ENCODE measurements around the gene PCDHGC3.

PCDHGC3 gene

DNA sequence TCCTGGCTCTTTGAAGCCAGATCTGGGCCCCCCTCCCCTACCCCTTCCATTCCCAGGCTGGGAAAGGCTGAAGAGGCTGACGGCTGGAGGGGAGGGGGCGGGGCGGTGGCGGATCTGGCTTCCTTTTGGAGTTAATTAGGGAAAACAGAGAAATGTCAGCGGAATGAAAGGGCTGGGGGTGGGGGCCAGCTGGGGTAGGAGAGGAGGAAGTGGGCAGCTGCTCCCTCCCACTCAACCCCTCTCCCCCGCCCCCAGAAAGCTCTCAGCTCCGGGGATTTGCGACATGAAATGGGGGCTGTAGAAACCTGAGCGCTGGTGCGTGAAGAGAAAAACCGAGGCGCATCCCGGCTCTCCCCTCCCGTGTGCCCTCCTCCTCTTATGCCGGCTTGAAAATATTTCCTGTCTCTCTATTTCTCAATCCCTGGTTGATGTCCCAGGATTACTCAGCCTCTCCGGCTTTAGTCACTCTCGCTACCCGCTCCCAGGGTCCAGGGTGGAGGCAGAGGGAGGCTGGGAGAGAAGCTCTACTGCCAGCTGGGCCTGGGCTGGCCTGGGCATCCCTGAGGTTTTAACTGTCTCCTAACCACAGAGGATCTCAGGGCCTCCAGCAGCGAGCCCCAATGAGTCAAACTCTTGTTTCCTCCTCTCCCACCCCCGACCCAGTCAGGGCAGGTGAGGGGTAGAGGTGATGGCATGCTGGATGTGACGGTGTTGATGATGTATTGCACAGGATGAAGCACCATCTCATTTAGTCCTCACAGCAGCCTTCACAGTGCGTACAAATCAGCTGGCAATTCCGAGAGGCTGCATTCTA, 33.2 kb downstream of the PCDHGC3 start:
- no peak for DNase-seq

DNA sequence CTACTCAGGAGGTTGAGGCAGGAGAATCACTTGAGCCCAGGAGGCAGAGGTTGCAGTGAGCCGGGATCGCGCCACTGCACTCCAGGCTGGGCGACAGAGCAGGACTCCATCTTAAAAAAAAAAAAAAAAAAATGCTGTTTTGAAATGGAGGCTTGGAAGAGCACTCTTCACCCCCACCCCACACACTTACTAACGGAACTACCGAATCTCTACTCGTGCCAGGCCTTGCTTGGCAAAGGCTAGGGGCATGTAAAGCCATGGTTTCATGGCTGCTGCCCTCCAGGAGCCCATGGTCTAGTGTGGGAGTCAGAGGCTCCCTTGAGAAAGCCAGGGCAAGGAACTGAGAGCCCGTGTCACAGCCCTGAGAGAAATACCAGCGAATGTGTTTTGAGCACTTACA, 34.4 kb downstream of the PCDHGC3 start:
- DNase-seq: no peak

DNA sequence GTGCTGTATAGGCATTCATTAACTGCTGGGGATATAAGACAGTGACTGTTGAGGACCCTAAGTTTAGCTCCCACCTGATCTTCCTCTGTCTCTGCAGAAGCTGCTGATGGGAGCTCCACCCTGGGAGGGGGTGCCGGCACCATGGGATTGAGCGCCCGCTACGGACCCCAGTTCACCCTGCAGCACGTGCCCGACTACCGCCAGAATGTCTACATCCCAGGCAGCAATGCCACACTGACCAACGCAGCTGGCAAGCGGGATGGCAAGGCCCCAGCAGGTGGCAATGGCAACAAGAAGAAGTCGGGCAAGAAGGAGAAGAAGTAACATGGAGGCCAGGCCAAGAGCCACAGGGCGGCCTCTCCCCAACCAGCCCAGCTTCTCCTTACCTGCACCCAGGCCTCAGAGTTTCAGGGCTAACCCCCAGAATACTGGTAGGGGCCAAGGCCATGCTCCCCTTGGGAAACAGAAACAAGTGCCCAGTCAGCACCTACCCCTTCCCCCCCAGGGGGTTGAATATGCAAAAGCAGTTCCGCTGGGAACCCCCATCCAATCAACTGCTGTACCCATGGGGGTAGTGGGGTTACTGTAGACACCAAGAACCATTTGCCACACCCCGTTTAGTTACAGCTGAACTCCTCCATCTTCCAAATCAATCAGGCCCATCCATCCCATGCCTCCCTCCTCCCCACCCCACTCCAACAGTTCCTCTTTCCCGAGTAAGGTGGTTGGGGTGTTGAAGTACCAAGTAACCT, 35.3 kb downstream of the PCDHGC3 start:
- no peak for DNase-seq

DNA sequence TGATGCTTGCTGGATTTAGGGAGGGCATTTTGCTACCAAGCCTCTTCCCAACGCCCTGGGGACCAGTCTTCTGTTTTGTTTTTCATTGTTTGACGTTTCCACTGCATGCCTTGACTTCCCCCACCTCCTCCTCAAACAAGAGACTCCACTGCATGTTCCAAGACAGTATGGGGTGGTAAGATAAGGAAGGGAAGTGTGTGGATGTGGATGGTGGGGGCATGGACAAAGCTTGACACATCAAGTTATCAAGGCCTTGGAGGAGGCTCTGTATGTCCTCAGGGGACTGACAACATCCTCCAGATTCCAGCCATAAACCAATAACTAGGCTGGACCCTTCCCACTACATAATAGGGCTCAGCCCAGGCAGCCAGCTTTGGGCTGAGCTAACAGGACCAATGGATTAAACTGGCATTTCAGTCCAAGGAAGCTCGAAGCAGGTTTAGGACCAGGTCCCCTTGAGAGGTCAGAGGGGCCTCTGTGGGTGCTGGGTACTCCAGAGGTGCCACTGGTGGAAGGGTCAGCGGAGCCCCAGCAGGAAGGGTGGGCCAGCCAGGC, 36.1 kb downstream of the PCDHGC3 start:
- DNase-seq: no peak

DNA sequence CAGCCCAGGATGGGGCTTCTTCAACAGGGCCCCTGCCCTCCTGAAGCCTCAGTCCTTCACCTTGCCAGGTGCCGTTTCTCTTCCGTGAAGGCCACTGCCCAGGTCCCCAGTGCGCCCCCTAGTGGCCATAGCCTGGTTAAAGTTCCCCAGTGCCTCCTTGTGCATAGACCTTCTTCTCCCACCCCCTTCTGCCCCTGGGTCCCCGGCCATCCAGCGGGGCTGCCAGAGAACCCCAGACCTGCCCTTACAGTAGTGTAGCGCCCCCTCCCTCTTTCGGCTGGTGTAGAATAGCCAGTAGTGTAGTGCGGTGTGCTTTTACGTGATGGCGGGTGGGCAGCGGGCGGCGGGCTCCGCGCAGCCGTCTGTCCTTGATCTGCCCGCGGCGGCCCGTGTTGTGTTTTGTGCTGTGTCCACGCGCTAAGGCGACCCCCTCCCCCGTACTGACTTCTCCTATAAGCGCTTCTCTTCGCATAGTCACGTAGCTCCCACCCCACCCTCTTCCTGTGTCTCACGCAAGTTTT, 36.7 kb downstream of the PCDHGC3 start:
- DNase-seq: peak; percentile 18

DNA sequence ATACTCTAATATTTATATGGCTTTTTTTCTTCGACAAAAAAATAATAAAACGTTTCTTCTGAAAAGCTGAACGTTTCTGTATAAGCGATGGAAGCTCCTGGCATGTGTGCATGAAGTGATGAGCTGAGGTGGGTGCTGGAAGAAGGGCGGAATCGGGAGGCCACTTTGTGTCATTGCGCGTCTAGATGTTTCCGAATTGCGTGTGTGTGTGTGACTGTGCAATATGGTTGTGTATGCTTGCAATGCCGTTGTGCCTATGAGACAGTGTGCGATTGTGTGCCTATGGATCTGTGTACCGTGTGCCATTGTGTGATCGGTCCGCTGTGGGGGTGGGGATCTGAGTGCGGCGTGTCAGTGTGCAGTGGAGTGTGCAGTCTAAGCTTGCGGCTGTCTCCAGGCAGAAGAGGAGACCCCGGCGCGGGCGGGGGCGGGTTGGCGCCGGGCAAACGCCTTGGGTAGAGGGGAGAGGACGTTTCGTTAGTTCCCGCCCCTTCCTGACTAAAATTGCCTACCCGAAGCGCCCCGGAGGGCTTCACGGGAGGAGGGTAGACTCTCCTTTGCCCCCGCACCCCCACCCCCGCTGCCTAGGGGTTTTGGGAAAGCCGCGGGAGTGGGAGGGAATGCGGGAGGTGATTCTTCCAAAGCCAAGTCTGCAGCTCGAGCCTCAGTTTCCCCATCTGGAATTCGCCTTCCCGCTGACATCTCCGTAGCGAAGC, 37.3 kb downstream of the PCDHGC3 start:
- DNase-seq: no peak

DNA sequence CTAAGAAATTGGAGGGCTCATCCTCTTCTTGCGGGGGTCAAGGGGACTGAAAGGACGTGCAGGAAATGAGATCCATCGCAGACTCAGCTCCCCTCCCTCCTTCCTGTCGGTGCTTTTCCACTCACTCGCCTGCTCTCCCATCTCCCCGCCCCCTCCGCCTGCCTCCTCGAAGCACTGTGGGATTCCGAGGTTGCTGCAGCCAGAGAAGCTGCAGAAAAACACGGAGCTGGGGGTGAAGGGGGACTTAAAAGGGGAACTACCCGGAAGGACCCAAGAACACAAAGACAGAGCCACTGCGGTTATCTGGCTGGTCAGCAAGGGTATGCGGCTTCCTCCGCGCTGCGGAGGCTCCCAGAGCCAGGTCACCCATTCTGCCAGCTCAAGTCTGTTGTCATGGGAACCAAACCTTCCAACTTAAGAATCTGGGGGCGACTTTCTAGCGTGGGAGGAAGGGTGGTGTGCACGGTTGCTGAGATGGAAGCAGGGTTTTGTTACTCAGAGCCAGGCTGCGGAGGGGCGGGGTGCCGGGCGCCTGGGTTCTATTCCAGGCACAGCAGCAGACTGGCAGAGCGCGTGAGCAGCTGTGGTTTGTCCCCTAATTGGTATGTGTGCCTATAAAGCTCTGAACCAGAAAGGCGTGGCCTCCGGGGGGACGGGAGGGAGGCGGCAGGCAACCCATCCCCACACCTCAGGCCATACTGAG, 38.0 kb downstream of the PCDHGC3 start:
- DNase-seq: peak; percentile 20

DNA sequence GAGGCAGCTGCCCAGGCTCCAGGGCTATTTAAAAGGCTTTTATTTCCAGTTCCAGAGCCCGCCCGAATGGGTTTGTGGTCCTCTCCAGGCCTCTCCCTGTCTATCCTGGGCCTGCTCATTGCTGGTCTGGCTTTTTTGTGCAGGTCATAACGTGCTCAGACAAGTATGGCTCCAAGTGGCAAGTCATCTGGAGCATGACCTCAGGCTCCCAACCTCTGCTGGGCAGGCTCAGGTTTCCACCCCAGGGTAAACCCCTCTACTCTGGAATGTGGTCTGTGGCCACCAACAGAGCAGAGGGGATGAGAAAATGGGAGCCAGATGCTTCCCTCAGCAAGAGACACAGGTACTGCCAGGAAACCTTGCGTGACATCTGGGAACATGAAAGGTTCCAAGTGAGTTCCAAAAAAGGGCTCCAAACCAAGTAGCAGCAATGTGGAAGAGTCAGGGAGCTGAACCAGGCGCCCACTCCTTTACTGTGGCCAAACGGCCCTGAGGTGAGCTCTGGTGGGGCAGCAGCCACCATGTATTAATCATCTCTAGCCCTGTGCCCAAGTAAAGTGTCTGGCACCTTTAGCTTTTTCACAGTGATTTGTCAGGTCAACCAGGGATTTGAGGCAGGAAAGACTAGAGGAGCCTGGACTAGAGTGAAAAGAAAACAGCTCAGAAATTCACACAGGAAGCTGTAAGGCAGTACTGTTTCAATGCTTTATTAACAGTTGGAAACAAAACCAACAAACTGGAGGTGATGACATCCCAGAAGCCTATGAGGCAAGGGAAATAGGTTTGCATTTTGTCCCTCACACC, 38.8 kb downstream of the PCDHGC3 start:
- DNase-seq: no peak

DNA sequence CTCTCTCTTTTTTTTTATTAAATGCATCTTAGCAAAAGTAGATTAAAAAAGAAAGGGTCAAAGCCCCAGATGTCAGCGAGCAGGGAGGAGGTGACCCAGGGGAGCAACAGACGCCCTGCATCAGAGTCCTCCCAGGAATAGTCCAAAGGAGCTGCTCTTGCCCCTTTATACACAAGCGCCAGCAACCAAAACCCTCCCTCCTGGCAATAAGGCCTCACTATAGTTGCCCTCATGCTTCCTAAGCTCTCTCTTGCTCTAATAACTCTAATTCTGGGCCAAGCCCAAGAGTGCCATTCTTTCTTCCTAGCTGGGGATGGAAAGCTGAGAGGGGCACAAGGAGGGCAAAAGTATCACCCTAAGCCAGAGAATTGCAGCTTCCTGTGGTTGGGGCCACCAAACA, 39.4 kb downstream of the PCDHGC3 start:
- DNase-seq: no peak

DNA sequence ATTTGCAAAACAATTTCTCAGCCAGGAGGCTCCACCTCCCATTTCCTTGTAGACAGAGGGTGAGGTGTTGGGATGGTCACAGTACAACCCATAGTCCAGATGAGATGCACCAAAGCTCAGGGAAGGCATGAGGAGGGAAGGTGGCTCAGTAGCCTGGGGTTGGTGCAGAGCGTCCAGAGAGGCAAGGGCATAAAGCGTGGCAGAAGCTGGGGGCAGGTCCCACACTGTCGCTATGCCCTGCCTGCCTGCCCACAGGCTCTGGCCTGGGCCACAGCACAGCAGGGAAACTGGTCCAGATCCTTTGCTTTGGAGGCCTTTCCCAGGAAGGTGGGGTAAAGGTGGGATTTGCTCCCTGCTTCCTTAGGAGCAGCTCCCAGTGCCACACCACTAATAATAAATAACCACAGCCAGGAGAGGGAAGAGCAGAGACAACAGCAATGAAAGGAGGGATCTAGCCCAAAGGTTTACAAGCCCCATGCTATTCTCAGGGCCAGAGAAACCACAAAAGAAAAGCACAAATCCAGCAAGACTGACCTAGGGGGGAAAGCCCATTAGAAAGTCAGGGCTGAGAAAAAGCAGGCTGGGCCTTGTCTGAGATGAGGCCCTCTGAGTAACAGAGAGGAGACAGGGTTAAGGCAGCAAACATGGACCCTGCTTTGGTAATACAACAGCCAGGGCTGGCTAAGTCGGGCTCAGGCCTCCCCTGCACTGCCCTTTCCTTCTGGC, 40.3 kb downstream of the PCDHGC3 start:
- DNase-seq: no peak

DNA sequence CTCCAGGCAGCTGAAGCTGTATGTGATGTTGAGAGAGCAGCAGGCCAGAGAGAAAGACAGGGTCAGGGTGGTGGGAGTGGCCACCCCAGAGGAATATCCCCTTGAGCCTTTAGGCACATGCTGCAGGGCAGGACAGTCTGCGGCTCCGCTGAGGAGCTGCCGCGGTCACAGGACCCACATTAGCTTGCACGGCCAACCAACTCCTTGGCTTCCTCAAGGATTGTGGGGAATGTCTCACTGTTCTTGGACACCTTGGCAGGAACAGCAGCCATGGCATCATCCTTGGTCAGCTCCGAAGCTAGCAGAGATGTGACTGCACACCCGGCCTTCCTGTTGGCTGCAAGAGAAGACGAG, 40.9 kb downstream of the PCDHGC3 start:
- DNase-seq: no peak

DNA sequence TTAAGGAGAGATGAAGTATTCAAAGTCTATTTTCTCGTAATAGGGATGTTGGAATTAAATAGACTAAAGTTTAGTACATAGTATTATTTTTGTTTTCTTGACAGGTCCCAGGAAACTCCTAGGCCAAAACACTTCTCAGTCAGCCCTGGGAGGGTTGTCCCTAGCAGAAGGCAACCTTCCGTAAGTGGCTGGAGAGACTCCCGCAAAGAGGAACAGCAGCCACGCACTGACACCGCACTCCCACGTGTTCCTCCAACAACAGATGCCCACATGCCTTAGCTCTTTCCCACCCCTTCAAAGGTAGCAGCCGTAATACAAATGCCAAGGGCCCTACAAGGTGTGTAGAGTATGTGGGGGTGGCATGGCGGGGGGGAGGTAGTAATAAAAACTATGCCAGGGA, 41.5 kb downstream of the PCDHGC3 start:
- DNase-seq: no peak

DNA sequence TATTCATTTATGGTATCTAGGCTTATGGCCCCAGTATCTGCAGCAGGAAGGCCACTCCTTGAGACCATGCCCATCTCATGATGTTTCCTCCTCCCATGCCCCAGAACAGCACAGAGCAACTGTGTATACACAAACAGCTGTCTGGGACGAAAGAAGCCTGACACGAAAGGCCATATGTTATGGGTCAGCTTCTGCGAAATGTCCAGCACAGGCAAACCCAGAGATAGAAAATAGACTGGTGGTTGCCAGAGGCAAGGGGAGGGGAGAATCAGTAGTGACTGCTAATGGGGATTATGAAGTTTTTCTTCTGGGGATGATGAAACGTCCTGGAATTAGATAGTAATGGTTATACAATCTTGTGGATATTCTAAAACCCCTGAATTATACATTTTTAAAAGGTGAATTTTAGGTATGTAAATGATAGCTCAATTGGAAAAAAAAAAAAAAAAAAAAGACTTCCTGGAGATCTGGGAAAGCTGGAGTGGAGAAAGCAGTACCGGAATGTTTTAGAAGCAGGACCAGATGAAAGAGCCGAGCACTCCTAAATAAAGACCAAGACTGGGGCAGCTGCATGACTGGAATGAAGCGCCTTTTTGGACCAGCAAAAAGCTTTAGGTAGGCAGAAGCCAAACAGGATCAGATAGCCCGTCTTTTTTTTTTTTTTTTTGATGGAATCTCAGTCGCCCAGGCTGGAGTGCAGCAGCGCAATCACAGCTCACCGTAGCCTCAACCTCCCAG, 42.3 kb downstream of the PCDHGC3 start:
- no peak for DNase-seq

DNA sequence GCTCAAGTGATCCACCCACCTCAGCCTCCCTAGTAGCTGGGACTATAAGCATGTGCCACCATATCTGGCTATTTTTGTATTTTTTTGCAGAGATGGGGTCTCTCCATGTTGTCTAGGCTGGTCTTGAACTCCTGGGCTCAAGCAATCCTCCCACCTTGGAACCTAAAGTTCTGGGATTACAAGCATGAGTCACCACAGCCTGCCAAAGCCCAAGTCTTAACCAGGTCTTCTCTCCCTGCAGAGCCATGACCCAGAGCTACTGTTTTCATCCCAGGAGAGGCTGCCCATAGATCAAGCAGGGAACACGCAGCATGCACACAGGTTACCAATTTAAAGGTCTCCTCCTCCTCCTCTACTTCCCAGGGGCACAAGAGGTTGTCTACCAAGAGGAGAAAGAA, 42.9 kb downstream of the PCDHGC3 start:
- no peak for DNase-seq

DNA sequence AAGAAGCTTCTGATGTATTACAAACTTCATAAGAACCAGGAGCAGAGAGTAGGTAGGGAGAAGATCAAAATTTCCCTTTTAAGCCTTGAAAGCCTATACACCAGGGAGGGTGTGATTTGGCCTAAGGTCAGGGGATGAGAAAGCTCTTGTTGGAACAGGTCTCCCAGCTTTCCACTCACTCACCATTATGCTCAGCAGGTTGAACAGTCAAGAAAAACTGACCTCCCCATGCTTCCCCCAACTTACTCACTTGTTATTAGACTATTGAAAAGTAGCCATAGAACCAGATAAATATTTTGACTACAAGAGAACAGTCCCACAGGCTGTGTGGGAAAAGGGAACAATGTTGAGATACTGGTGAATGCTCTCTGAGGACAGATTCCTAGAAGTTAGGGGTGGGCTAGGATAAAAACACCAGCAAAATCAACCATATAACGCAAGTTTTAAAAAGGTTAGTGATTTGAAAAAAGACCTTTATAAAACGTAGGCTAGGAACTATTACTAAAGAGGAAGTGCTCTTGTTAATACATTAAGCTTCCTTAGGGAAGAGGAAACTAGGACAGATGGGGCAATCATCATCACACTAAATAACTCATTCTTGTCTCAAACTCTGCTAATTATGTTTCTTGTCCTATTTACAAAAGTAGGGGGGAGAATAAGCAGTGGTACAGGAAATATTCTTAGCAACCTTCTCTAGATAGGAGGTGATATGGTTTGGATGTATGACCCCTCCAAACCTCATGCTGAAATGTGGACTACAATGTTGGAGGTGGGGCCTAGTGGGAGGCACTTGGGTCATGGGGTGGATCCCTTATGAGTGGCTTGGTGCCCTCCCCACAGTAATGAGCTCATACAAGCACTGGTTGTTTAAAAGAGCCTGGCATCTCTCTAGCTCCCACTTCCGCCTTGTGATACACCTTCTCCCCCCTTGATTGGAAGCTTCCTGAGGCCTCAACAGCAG, 44.1 kb downstream of the PCDHGC3 start:
- DNase-seq: no peak

DNA sequence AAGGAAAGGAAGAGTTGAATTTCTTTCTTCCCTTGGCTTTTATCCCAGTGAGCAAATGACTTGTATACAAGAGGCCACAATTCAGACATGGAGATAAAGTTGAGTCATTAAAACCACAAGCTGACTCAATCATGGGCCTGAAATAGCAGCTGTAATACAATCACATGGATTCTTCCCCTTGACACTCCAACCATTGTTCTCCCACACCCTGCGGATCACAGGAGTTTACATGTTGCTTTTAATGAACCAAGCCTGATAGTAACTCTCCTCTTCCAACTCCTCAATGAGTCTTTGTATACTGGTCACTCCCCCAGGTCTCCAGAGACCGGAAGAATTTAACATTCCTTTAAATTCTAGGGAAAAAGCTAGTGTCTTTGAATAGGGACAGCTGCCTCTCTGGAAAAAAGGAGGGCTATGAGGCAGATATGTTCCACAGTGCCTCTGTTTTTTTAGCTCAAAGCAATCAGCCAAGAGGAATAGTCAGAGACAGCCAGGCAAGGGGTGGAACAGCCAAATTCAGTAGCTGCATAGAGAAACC, 45.5 kb downstream of the PCDHGC3 start:
- DNase-seq: no peak

DNA sequence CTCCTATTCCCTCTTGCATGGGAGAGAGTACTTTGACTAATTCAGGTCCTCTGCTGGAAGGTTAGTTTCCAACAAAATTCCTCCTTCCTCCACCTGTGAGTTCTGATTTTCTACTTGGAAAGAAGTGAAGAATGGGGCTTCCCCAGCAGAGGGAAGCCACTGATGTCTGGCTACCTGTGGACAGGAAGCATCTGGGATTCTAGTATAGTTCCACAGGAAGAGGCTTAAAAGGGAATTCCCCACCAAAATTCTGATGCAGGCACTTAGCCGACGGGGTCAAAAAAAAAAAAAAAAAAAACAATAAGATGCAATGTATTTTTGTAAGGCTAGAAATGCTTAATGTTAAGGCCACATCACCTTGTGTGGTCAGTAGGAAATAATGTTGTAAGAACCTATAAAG, 46.5 kb downstream of the PCDHGC3 start:
- no peak for DNase-seq

DNA sequence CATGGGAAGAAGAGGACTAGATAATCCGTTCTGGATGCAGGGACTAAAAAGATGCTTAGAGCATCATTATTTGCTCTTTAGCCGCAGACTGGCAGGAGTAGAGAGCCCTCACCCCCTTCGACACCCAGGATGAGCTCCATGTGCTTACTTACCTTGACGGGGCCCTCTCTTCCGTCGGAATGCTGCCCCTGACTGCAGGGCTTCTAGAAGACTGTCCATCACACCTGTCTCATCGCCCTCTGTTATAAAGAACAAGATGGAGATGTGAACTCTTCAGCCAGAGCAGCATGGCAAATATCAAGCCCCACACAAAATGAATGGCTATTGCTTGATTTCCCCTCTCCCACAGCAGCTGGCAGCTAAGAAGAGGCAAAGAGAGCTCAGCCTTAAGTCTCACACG, 48.2 kb downstream of the PCDHGC3 start:
- no peak for DNase-seq

Data from activated gamma-delta T cell (primary cell).